ENCODE results near the gene UCK1.
"Not testable (repeated sequence)": the region's sequence is repeated elsewhere in the genome, so short reads cannot be mapped to it uniquely, and the experiment has no call there.

UCK1 gene

DNA sequence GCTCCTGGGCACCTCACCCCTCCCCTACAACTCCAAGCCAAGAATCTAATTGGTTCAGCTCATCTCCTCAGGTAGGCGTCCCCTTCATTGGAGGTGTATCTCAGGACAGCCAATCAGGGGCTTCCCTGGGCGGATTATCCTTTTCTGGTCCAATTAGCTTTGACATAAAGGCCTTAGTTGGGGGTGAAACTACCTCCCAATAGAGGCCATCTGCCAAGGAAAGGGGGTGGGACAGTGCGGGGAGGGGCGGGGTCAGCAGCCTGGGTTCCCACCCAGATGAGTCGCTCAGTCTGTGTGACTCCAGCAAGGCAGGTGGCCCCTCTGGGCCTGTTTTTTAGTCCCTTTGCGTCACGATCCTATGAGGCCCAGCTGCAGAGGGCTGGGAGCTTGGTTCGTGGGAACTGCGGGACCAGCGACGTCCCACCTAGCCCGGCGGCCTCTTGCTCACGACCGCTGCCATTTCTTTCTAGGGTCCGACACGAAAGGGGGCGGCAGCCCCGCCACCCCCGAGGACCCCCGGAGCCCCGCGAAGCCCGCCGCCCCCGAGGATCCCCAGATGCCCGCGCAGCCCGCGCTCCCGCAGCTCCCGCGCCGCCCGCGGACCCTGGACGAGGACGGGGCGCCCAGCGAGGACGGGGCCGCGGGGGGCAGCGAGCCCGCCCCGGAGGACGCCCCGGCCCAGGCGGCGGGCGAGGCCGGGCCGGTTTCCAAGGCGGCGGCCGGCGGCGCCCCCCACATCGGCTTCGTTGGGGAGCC is 23.2 kb upstream of the UCK1 start:
- no peak for DNase-seq (ENCODE audit: low read depth)

DNA sequence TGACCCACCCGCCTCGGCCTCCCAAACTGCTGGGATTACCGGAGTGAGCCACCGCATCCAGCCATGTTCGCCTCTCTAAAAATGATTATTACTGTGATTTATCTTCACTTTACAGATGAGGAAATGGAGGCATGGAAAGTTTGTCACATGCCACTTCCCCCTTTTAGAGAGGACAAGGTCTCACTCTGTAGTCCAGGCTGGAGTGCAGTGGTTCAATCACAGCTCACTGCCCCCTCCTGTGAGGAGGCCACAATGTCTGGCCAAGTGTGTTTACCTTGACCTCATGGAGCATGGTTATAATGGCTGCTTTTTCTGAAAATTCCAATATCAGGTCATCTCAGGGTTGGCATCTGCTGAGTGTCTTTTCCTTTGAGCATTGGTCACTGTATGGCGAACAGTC is 21.0 kb upstream of the UCK1 start:
- DNase-seq (ENCODE audit: low read depth): no peak

DNA sequence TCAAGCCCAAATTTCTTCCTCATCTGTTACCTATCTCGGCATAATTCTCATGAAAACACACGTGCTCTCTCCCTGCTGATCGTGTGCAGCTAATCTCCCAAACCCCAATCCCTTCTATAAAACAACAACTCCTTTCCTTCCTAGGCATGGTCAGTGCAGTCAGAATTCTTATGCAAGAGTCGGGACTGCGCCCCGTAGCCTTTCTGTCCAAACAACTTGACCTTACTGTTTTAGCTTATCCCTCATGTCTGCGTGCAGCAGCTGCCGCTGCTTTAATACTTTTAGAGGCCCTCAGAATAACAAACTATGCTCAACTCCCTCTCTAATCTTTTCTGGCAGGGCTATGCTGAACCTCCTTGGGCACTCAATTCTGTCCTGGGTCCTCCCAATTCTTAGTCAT is 19.4 kb upstream of the UCK1 start:
- not testable (repeated sequence) for DNase-seq (ENCODE audit: low read depth)

DNA sequence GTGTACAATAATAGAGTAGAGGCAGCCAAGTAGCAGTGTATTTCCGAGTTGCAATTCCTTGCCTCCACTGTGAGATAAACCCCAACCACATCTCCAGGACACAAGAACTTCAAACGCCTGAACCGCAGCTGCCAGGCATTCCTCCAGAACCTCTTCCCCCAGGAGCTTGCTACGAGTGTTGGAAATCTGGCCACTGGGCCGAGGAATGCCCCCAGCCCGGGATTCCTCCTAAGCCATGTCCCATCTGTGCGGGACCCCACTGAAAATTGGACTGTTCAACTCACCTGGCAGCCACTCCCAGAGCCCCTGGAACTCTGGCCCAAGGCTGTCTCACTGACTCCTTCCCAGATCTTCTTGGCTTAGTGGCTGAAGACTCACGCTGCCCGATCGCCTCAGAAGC is 18.1 kb upstream of the UCK1 start:
- not testable (repeated sequence) for DNase-seq (ENCODE audit: low read depth)

DNA sequence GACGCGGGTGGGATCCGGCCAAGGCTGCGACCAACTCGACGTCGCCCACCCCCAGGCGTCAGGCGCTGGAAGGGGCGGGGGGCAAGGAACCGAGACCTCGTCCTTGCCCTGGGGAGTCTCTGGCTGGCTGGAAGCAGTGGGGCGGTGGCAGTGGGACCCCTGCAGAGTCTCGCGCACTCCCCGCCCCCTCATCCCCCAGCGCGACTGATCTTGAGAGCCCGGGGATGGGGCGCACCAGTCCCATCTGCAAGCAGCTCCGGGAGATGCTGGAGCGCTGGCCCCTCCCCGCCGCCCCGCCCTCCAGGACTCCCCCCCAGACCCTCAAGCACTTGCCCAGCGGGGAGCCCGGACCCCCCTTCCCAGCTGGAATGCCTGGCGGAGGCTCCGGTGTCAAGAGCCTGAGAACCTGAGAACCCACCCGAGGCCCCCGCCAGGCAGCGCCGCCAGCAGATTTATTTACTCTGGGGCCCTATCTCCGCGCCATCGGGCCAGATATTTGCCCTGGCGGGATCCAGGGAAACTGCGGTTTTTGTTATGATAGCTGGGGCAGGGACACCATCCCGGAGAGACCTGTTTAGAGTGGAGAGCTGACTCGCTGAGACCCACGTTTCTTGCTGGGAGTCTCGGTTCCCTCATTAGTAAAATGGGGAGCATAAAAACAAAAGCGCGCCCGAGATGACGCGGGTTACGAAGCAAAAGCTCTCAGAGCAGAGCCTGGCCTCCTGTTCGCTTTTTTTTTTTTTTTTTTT is 15.4 kb upstream of the UCK1 start:
- DNase-seq (ENCODE audit: low read depth): no peak

DNA sequence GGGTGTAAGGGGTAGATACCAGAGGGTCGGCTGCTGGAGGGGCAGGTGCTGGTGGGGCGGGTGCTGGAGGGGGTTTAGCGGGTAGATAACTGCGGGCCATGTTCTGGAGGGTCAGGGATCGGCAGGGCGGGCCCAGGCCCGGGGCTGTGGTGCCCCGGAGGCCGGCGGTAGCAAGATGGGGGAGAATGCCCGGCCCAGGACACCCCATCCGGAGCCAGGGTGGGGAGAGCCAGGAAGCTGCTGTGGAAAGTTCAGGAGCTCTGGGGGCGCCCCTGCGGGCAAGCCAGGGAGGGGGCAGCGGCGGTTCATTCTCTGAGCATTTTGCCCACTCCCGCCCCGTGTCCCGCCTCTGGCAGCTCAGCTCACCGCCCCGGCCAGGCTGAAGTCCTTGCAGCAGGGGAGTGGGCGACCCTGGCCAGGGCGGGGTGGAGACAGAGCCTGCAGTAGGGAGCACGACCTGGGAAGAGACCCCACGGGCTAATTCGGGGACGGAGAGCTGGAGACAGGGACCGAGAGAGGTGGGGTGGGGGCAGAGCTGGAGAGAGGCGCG is 14.8 kb upstream of the UCK1 start:
- no peak for DNase-seq (ENCODE audit: low read depth)

DNA sequence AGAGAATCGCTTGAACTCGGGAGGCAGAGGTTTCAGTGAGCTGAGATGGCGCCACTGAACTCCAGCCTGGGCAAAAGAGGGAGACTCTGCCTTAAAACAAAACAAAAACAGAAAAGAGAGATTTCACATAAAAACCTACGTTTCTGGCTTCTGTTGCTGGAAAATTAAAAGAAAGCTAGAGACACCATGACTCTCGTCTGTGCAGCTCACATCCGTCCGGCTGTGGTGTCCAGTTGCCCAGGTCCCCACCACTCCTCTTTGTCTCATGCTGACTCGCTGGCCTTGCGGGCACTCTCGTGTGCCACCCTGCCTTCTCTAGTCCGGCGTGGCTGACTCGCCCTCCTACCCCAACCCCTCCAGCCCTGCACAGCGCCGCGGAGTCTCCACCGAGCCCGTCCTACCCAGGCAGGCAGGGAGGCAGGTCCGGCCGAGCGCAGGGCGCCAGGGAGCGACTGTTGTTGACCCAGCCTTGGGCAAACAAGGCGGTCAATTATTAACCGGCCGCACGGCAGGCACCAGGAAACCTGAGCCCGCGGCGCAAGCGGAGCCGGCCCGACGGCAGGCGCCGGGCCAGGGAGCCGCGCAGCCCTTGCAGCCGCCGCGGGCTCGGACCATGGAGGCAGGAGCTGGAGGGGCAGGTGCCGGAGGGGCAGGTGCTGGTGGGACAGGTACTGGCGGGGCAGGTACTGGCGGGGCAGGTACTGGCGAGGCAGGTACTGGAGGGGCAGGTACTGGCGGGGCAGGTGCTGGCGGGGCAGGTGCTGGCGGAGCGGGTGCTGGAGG is 14.1 kb upstream of the UCK1 start, which contains the start of gene PRRT1B:
Gene PRRT1B (plus strand): TSS at position 521 of the 783 bp plus-strand sequence. CDS start 93 bp downstream, at position 614.
- no peak for DNase-seq (ENCODE audit: low read depth)

DNA sequence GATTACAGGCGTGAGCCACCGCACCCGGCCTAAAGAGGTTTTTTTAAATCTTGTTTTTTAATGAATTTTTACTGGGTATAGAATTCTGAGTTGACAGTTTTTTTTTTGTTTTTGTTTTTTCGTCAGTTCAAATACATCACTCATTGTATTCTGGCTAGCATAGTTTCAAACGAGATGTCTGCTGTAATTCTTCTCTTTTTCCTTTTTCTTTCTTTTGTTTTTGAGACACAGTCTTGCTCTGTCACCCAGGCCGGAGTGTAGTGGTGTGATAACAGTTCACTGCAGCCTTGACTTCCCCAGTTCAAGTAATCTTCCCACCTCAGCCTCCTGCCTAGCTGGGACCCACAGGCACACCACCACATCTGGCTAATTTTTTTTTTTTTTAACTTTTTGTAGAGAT is 12.1 kb upstream of the UCK1 start:
- DNase-seq (ENCODE audit: low read depth): no peak

DNA sequence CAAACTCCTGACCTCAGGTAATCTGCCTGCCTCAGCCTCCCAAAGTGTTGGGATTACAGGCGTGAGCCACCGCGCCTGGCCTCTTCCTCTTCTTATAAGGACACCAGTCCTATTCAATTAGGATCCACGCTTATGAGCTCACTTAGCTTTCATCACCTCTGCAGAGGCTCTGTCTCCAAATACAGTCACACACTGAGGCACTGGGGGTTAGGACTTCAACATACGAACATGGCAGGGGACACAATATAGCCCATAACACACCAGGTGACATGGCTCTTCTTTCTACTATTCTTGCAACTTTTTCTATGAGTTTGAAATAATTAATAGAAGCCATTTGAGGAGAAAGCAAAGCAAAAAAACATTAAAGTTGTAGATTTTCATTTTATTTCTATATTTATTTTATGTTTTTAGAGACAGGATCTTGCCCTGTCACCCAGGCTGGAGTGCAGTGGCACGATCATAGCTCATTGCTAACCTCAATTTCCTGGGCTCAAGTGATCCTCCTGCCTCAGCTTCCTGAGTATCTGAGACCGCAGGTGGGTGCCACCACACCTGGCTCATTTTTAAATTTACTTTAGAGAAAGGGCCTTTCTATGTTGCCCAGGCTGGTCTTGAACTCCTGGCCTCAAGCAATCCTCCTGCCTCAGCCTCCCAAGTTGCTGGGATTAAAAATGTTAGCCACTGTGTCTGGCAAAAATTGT is 8.3 kb upstream of the UCK1 start:
- peak; percentile 15 for DNase-seq (ENCODE audit: low read depth)

DNA sequence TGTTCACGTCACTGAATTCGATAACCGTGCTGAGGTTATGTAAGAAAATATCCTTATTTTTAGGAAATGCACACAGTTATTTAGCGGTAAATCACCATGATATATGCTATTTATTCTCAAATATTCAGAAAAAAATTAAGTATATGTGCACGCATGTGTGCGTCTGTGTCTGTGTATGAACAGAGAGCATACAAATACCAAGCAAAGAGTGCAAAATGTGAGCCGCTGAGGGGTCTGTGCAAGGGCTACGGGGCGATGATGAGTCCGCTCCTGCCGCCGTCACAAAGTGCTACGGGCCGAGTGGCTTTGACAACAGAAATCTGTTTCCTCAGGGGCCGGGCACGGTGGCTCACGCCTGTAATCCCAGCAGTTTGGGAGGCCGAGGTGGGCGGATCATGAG is 6.9 kb upstream of the UCK1 start:
- DNase-seq (ENCODE audit: low read depth): no peak

DNA sequence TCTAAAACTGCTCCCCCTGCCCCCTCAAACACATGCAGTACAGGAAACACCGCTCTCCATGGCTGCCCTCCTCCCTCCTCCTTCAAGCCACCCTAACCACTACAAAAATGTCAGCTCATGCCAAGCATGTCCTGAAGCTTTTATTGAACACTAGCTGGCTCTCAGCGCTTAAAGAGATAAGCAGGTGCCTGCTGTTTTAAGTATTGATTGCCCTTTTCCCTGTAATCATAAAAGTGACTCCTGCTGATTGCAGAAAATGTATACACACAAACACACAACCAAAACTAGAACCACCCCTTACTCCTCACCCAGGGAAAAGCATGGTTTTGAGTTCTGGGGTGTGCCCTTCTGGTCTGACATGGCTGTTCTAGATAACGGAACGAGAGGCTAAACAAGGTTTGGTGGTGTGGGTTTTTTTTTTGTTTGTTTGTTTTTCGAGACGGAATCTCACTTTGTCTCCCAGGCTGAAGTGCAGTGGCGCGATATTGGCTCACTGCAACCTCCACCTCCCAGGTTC is 3.7 kb upstream of the UCK1 start:
- peak; percentile 7 for DNase-seq (ENCODE audit: low read depth)

DNA sequence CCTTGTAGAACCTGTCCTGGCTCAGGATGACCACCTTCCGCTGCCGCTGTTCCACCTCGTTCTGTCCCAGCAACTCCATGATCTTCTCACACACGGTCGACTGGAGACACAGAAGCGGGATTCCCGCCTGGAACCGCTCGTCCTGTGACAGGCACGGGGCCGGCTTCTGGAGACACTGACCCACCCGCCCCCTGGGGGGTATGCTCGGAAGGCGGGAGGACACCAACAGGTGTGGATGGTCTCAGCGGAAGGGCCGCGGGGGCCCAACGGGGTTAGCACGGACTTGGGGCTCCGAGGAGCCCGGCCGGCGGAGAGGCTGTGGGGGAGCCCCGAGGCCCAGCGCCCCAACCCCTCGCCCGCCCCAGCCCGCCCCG is 530 bp downstream of the UCK1 start:
- no peak for DNase-seq (ENCODE audit: low read depth)

DNA sequence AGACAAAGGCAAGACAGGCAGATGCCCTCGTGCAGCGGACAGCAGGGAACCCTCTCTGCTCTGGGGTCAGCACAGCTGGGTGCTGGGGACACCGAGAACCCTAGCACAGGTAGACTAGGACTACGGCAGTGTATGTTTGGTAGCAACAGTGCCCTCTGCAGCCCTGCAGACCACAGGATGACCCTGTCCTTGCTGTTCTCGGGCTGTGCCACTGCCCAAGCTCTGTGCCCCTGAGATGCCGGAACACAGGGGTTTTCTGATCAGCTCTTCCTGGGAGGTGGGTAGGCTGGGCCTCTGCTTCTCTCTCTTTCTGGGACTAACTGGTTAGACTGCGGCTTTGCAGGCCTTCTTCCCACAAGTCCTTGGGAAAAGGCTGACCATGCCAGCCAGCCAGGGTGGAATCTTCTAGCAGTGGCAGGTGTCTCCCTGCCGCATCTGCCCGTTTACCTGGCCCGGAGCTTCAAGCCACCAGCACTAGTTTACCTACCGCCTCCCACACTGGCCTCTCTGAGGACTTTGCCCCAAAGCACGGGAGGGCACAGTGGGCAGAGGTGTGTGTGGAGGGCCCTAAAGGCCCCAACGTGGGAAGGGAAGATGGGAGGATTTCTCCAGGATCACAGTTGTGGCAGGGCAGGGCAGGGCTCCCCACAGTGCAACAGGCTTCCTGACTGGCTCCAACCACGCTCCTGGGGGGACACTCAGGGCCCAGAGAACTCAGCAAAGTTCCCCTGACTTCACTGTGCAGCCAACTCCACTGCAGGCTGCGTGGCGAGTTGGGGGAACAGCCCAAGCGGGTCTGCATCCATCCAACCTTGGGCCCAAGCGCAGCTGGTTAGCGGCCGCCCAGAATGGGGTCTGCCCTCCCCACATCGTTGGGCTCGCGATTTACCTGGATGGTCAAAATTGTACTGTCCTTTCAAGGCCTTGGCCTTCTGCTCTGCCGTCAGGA is 1.2 kb downstream of the UCK1 start:
- DNase-seq (ENCODE audit: low read depth): no peak

DNA sequence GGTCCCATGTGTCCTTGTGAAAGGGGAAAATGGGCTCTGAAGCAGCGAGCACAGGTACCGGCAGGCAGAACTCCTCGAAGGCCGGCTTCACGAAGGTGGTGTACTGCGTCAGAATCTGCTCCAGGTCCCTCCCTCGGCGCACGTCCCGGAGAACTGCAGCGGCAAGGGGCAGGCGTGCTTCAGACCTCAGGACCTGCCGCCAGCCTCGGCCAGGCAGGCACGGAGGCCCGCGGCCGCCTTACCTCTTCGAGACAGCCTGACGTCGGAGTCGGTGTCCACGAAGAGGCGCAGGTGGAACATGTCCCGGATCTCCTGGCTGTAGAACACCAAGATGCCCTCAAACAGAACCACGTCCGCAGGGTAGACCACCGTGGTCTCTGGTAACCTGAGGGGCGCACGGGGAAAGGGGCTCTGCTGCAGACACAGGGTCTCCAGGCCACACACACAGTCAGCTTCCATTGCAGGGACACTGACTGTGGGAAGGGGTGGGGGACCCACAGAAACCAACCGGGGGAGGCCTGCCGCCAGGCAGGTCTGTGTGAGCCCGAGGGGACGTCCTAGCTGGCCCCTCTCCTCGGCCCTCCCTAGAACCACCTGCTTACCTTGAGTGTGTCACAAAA is 2.1 kb downstream of the UCK1 start:
- DNase-seq (ENCODE audit: low read depth): no peak

DNA sequence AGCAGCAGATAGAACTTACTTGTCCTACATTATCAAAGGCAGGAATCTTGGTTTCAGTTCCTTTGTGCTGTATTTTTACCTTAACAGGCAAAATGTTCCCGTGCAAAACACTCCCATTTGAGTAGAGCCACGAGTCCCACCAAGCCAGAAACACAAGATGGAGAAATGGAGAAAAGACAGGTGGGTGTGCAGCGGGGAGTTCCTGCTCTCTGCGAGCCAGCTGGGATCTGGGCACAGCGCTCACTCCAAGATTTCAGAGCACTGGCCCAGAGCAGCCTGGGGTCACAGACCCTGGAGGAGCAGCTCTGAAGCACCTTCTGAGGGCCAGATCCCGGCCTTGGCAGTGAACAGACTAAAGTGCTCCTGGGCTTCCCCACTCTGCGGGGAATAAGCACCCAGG is 2.9 kb downstream of the UCK1 start:
- DNase-seq (ENCODE audit: low read depth): no peak

DNA sequence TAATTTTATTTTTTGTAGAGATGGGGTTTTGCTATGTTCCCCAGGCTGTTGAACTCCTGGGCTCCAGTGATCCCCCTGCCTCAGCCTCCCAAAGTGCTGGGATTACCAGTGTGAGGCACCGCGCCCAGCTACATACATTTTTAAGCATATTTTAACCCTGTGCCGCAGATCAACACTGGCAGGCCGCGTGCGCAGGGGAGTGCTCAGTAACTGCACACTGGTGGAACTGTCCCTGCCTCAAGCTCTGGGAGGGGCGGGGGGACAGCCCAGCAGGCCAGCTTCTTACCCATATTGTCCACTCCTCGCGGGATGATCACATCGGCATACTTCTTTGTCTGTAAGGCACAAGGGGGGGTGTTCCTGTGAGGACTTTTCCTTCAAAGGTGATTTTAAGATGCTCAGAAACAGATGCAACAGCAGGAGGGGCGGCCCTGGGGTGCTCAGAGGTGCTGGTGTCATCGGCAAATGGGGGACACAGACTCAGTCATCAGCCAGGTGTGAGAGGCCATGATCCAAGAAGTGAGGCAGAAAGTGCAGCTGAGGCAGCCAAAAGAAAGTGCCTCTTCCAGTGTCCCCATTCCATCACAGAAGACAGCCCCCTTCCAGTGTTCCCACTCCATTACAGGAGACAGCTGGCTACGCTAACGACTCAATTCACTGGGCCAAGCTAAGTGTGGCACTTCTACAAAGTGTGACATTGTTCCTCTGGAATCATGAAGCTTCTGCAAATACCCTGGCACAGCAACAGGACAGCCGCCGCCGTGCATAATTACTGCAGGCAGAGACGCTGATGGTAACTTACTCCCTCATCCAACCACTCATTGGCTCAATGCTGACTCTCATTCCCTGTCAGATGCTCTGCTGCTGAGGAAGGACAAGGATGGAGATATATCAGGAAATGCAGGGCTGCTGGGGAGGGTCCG is 5.2 kb downstream of the UCK1 start:
- DNase-seq (ENCODE audit: low read depth): no peak

DNA sequence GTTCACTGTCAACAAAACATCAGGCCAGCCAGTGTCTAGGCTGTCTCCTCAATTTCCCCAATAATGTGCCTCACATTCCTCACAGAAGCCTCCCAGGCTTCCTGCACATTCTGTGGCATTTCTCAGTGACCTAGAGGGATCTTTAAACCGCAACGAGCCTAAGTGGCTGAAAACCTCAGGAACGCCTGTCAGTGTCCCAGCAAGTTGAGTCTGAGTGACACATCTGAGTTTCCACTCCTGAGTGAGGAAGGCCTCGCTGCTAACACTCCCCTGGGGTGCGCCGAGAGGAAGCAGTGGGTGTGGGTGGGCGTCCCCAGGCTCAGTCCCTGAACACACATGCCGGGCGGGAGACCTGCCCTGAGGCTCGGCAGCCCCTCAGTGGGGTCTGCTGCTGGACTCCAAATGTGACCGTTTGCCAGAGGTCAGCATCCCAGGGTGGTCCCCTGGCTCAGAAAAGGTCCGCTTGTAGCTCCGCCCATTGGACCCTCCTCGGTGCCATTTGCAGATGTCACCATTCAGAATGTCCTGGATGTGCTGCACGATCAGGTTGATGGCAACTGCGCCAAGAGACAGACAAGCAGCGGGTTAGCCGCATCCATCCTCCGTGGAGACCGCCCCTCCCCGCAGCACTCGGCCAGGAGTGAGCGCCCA is 6.3 kb downstream of the UCK1 start:
- DNase-seq (ENCODE audit: low read depth): no peak
